Measurements from ENCODE around the gene F8.
A peak's percentile ranks its signal among the peaks of the same experiment; 100 is the strongest.

F8 gene

GRCh38 chrX:154809939-154810665, 212.4 kb downstream of the F8 start:
- no peak for DNase-seq

- no peak for DNase-seq
Observed at GRCh38 chrX:154806837-154807501, 215.6 kb downstream of the F8 start.

GRCh38 chrX:154805696-154806091, 216.8 kb downstream of the F8 start:
- DNase-seq = peak; percentile 44

- DNase-seq = peak; percentile 65
Observed at GRCh38 chrX:154804957-154805695, 217.4 kb downstream of the F8 start, which contains the start of gene MPP1. MPP1 (minus strand) TSS chrX:154805485; CDS start chrX:154805373, 112 bp downstream.

GRCh38 chrX:154804261-154804956, 218.1 kb downstream of the F8 start:
- no peak for DNase-seq

GRCh38 chrX:154802947-154803346, 219.6 kb downstream of the F8 start:
- no peak for DNase-seq

- no peak for DNase-seq
Observed at GRCh38 chrX:154800478-154801210, 221.9 kb downstream of the F8 start.

GRCh38 chrX:154799556-154800348, 222.8 kb downstream of the F8 start:
- peak; percentile 98 for DNase-seq

- DNase-seq = no peak
Observed at GRCh38 chrX:154797006-154797405, 225.5 kb downstream of the F8 start.

GRCh38 chrX:154795016-154795415, 227.5 kb downstream of the F8 start:
- DNase-seq = no peak

- no peak for DNase-seq
Observed at GRCh38 chrX:154793084-154793795, 229.3 kb downstream of the F8 start.

GRCh38 chrX:154791939-154792338, 230.6 kb downstream of the F8 start:
- no peak for DNase-seq

GRCh38 chrX:154791467-154791866, 231.1 kb downstream of the F8 start:
- DNase-seq = no peak
